Memory B cell (primary cell): ENCODE data around the gene DYRK1A.

ENCODE experiments used
- ATAC-seq: fragments of 150-1000 bp; cut with Tn5 transposase; 2 replicates; pipeline ENCODE4 v1.10.0; 2021; ENCODE audit warnings: low read depth, mild to moderate bottlenecking, moderate library complexity
- DNase-seq, 2 donors: peaks; one replicate each; pipeline ENCODE4 v3.0.0; 2022; ENCODE audit warnings: low spot score in 2 of 2
- H3K27ac Mint-ChIP-seq: one replicate; pipeline ENCODE4 v1.8.0; 2022; ENCODE audit warnings: mild to moderate bottlenecking, moderate library complexity, mixed read lengths
- H3K27me3 Mint-ChIP-seq: one replicate; pipeline ENCODE4 v1.8.0; 2022; ENCODE audit warnings: mixed read lengths
- H3K36me3 Mint-ChIP-seq: one replicate; pipeline ENCODE4 v1.8.0; 2022; ENCODE audit warnings: mild to moderate bottlenecking, mixed read lengths
- H3K4me1 Mint-ChIP-seq: one replicate; pipeline ENCODE4 v1.8.0; 2022; ENCODE audit warnings: mixed read lengths
- H3K4me3 Mint-ChIP-seq: one replicate; pipeline ENCODE4 v1.8.0; 2022; ENCODE audit warnings: mild to moderate bottlenecking, moderate library complexity, mixed read lengths
- H3K9me3 Mint-ChIP-seq: one replicate; pipeline ENCODE4 v1.8.0; 2022; ENCODE audit warnings: mixed read lengths

The DYRK1A gene

GRCh38 chr21:37370152-37371040 is 3.8 kb downstream of the DYRK1A start:
- peak overlapping the region; percentile 82 for H3K27ac Mint-ChIP-seq
- H3K27me3 Mint-ChIP-seq = no peaks in the 10 kb centered on the region
- peak overlapping the region; percentile 70 for H3K4me3 Mint-ChIP-seq
- DNase-seq (no peak), ATAC-seq (no peak)
- H3K4me1 Mint-ChIP-seq = peaks cover 54% of the 10 kb centered on the region
- H3K36me3 Mint-ChIP-seq = peaks cover 6% of the 10 kb centered on the region
- no peaks in the 10 kb centered on the region for H3K9me3 Mint-ChIP-seq

DNA sequence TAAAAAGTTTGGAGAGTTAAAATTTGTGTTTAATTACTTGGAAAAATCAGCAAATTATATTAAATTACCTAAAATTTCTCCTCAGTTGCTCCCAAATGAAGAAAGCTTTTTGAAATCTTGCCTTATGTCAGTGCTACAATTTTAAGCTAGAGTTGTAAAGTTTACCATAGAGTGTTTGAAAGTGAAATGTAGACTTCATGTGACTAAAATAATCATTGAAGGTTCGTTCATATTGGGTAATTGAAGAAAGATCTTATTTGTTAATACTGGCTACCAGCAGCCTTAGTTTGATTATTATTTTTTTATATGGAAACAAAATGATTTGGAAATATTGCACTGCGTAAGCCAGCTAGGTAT is 4.4 kb downstream of the DYRK1A start:
- H3K4me3 Mint-ChIP-seq = no peak overlapping the region
- H3K9me3 Mint-ChIP-seq = no peaks in the 10 kb centered on the region
- DNase-seq (no peak), ATAC-seq (no peak)
- H3K27me3 Mint-ChIP-seq = no peaks in the 10 kb centered on the region
- peaks cover 55% of the 10 kb centered on the region for H3K4me1 Mint-ChIP-seq
- peak overlapping the region; percentile 82 for H3K27ac Mint-ChIP-seq
- H3K36me3 Mint-ChIP-seq = peaks cover 8% of the 10 kb centered on the region

GRCh38 chr21:37372127-37372731 is 5.7 kb downstream of the DYRK1A start:
- ATAC-seq = no peak
- Mint-ChIP-seq H3K9me3 (no peaks in the 10 kb centered on the region), H3K27ac (no peak overlapping the region), H3K27me3 (no peaks in the 10 kb centered on the region), H3K4me1 (peaks cover 62% of the 10 kb centered on the region), H3K36me3 (peaks cover 6% of the 10 kb centered on the region), H3K4me3 (no peak overlapping the region)
- no peak for DNase-seq

GRCh38 chr21:37372951-37373350 is 6.4 kb downstream of the DYRK1A start:
- no peaks in the 10 kb centered on the region for H3K9me3 Mint-ChIP-seq
- peaks cover 8% of the 10 kb centered on the region for H3K36me3 Mint-ChIP-seq
- DNase-seq (no peak), ATAC-seq (no peak)
- no peak overlapping the region for H3K4me3 Mint-ChIP-seq
- H3K27me3 Mint-ChIP-seq = no peaks in the 10 kb centered on the region
- H3K27ac Mint-ChIP-seq = peak overlapping the region; percentile 79
- H3K4me1 Mint-ChIP-seq = peaks cover 69% of the 10 kb centered on the region

- H3K9me3 Mint-ChIP-seq = no peaks in the 10 kb centered on the region
- ATAC-seq (no peak), DNase-seq (no peak)
- peaks cover 67% of the 10 kb centered on the region for H3K4me1 Mint-ChIP-seq
- H3K27me3 Mint-ChIP-seq = no peaks in the 10 kb centered on the region
- peak overlapping the region; percentile 79 for H3K27ac Mint-ChIP-seq
- H3K36me3 Mint-ChIP-seq = peaks cover 8% of the 10 kb centered on the region
- peak overlapping the region; percentile 35 for H3K4me3 Mint-ChIP-seq
These were observed 7.0 kb downstream of the DYRK1A start for GRCh38 chr21:37373539-37373938.

- Mint-ChIP-seq H3K4me1 (peaks cover 68% of the 10 kb centered on the region), H3K4me3 (no peak overlapping the region), H3K9me3 (no peaks in the 10 kb centered on the region), H3K27me3 (no peaks in the 10 kb centered on the region), H3K36me3 (peaks cover 9% of the 10 kb centered on the region), H3K27ac (peak overlapping the region; percentile 79)
- DNase-seq (no peak), ATAC-seq (no peak)
These were observed 7.5 kb downstream of the DYRK1A start for GRCh38 chr21:37374027-37374426.

GRCh38 chr21:37375866-37376574 is 9.4 kb downstream of the DYRK1A start:
- ATAC-seq (no peak), DNase-seq (no peak)
- peak overlapping the region; percentile 18 for H3K4me3 Mint-ChIP-seq
- no peaks in the 10 kb centered on the region for H3K27me3 Mint-ChIP-seq
- H3K27ac Mint-ChIP-seq = no peak overlapping the region
- H3K4me1 Mint-ChIP-seq = peaks cover 66% of the 10 kb centered on the region
- peaks cover 11% of the 10 kb centered on the region for H3K36me3 Mint-ChIP-seq
- no peaks in the 10 kb centered on the region for H3K9me3 Mint-ChIP-seq

DNA sequence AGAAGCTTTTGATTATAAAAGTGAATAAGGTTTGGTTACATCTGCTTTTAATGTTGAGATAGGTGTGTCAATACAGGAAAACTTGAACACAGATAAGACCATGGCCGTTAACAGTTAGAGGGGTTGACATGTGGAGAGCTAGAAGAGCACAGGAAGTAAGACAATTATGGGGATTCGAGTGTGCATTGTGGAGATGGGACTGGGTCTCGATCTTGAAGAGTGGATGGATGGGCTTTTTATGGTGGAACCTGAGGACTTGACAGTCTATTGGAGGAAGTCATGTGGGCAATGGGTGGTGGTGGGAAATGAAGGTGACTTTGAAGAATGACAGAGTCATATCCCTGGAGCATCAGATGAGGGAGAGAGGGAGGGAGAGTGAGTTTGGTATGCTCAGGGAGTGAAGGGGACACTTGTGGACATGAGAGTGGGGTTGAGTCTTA is 12.1 kb downstream of the DYRK1A start:
- peak overlapping the region; percentile 15 for H3K4me3 Mint-ChIP-seq

DNA sequence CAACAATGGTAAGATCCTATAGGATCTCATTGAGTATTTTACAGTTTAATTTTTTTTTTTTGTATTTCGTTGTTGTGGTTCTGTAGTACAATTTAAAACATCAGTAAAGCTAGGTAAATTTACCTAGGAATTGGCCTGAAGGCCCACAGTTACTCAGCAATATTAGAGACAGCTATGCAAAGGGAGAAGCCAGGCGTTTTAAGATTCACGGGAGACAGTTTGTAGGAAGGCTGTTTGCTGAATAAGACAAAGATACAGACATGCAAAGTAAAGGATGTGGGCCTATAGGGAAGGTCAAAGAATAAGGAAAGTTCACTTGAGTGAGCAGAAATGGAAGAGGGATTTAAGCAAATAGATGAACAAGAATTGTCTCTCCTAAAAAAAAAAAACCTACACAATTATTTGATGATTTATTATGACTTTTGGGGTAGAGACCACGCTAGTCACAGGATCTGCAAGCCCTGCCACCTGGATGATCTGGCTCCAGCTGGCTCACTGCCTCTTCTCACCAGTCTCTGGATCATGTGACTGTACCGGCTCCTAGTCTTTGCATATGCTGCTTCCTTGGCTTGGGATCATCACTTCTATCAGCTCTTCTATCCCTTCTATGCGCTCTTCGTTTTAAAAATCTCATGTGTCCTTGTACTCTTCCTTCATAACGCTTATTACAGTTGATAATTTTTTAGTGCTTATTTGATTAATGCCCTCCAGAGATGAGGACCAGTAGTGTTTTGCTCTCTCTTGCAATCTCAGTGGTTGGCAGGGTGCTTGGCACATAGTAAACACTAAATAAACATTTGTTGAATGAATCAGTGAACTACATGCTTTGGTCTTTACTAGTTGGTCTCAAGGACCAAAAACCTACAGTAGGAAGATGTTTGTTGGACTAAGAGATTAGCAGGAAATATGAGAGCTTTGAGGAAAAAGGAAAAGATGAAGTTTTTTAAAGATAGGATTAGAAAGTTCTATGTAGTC is 14.1 kb downstream of the DYRK1A start:
- peak; percentile 39 for ATAC-seq
- Mint-ChIP-seq H3K36me3 (peaks cover 16% of the 10 kb centered on the region), H3K4me1 (peaks cover 67% of the 10 kb centered on the region), H3K27ac (peak overlapping the region; percentile 6), H3K9me3 (peaks cover 2% of the 10 kb centered on the region), H3K4me3 (no peak overlapping the region), H3K27me3 (no peaks in the 10 kb centered on the region)
- no peak for DNase-seq

More for the DNA sequence above, 12.1 kb downstream of the DYRK1A start:
- Mint-ChIP-seq H3K4me1 (peaks cover 60% of the 10 kb centered on the region), H3K36me3 (peaks cover 11% of the 10 kb centered on the region), H3K27me3 (no peaks in the 10 kb centered on the region), H3K9me3 (no peaks in the 10 kb centered on the region), H3K27ac (peak overlapping the region; percentile 25)
- no peak for ATAC-seq
- DNase-seq = no peak

- Mint-ChIP-seq H3K4me3 (no peak overlapping the region), H3K27ac (no peak overlapping the region)
These were observed 15.5 kb downstream of the DYRK1A start for GRCh38 chr21:37381883-37382585.

GRCh38 chr21:37383086-37383485 is 16.5 kb downstream of the DYRK1A start:
- H3K4me3 Mint-ChIP-seq = no peak overlapping the region

More at GRCh38 chr21:37381883-37382585, 15.5 kb downstream of the DYRK1A start:
- H3K36me3 Mint-ChIP-seq = peaks cover 14% of the 10 kb centered on the region
- peaks cover 2% of the 10 kb centered on the region for H3K9me3 Mint-ChIP-seq
- DNase-seq (no peak), ATAC-seq (no peak)
- H3K27me3 Mint-ChIP-seq = no peaks in the 10 kb centered on the region
- H3K4me1 Mint-ChIP-seq = peaks cover 66% of the 10 kb centered on the region

GRCh38 chr21:37383784-37384311 is 17.3 kb downstream of the DYRK1A start:
- ATAC-seq (no peak), DNase-seq (no peak)
- Mint-ChIP-seq H3K9me3 (peaks cover 2% of the 10 kb centered on the region), H3K27ac (peak overlapping the region; percentile 61), H3K27me3 (no peaks in the 10 kb centered on the region), H3K4me1 (peaks cover 61% of the 10 kb centered on the region), H3K4me3 (peak overlapping the region; percentile 2), H3K36me3 (peaks cover 12% of the 10 kb centered on the region)

More at GRCh38 chr21:37383086-37383485, 16.5 kb downstream of the DYRK1A start:
- Mint-ChIP-seq H3K36me3 (peaks cover 12% of the 10 kb centered on the region), H3K27me3 (no peaks in the 10 kb centered on the region), H3K4me1 (peaks cover 64% of the 10 kb centered on the region), H3K27ac (no peak overlapping the region), H3K9me3 (peaks cover 2% of the 10 kb centered on the region)
- DNase-seq = no peak
- ATAC-seq = no peak
